ENCODE data around the gene DCAF11. TPM values are rescaled to one million over a fixed set of nuclear protein-coding genes. Genes with fewer than 3 reads are reported as not detected.

DCAF11 gene
- total and polyA plus RNA-seq, 2 of the 13 experiments (the other 11 are each of a cell fraction or from before 2014, with no cell fraction given) = 150 to 257 TPM

DNA sequence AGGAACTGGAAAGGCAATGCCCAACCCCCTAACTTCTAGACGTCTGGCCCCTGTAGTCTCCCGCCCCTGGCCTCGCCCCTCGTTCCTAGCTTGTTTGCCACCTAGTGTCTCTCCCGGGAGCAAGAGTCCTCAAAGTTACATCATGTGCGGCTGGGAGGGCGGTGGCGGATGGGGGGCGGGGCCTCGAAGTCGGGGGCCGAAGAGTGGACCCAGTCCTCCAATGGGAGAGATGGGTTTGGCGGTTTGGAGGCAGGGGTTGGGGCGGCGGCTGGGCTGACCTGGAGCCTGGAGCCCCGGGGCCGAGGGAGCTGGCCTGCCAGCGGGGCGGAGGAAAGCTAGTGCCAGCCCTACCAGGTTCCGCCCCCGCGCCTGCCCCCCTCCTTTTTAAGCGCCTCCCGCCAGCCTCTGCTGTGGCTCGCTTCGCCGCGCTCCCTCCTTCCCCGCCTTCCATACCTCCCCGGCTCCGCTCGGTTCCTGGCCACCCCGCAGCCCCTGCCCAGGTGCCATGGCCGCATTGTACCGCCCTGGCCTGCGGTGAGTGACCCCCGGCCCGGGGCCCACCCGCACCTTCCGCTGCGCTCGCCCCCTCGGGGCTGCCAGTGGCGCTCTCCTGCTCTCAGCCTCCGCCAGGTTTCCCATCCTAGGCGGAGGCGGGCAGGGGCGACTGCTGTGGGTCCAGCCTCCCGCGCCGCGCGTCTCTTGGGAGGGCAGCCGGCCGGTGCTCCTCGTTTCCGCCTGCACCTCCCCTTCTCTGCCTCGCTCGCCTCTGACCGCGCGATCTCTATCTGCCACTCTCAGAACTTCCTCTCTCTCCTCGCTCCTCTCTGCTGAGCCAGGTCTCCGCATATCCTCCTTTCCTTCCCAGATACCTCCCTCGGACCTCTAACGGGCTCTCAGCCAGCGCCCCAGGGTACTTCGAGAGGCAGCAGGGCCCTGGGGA is 20.4 kb upstream of the DCAF11 start, which contains the start of gene PCK2 (continued):
- TF ChIP-seq KMT2B (CRISPR knock-in tag; IDR thresholded peaks at IDR 0.05) = peak; percentile 84
- TF ChIP-seq, protein P1, sequence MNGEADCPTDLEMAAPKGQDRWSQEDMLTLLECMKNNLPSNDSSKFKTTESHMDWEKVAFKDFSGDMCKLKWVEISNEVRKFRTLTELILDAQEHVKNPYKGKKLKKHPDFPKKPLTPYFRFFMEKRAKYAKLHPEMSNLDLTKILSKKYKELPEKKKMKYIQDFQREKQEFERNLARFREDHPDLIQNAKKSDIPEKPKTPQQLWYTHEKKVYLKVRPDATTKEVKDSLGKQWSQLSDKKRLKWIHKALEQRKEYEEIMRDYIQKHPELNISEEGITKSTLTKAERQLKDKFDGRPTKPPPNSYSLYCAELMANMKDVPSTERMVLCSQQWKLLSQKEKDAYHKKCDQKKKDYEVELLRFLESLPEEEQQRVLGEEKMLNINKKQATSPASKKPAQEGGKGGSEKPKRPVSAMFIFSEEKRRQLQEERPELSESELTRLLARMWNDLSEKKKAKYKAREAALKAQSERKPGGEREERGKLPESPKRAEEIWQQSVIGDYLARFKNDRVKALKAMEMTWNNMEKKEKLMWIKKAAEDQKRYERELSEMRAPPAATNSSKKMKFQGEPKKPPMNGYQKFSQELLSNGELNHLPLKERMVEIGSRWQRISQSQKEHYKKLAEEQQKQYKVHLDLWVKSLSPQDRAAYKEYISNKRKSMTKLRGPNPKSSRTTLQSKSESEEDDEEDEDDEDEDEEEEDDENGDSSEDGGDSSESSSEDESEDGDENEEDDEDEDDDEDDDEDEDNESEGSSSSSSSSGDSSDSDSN (CRISPR knock-in tag; IDR thresholded peaks at IDR 0.05) = peak; percentile 97
- no peak for TF ChIP-seq ZNF460 (CRISPR knock-in tag; IDR thresholded peaks at IDR 0.05; ENCODE audit: borderline replicate concordance)
- TF ChIP-seq, protein P2, sequence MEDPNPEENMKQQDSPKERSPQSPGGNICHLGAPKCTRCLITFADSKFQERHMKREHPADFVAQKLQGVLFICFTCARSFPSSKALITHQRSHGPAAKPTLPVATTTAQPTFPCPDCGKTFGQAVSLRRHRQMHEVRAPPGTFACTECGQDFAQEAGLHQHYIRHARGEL (CRISPR knock-in tag; IDR thresholded peaks at IDR 0.05) = peak; percentile 98
- no peak for TF ChIP-seq ZNF333 (CRISPR knock-in tag; IDR thresholded peaks at IDR 0.05; ENCODE audit: borderline replicate concordance)
- peak; percentile 82 for TF ChIP-seq FOXK1 (CRISPR knock-in tag; IDR thresholded peaks at IDR 0.05; ENCODE audit: borderline replicate concordance, low read depth)
- TF ChIP-seq SMC3 (IDR thresholded peaks at IDR 0.05; ENCODE audit: low read length) = no peak
- TF ChIP-seq, protein P3, sequence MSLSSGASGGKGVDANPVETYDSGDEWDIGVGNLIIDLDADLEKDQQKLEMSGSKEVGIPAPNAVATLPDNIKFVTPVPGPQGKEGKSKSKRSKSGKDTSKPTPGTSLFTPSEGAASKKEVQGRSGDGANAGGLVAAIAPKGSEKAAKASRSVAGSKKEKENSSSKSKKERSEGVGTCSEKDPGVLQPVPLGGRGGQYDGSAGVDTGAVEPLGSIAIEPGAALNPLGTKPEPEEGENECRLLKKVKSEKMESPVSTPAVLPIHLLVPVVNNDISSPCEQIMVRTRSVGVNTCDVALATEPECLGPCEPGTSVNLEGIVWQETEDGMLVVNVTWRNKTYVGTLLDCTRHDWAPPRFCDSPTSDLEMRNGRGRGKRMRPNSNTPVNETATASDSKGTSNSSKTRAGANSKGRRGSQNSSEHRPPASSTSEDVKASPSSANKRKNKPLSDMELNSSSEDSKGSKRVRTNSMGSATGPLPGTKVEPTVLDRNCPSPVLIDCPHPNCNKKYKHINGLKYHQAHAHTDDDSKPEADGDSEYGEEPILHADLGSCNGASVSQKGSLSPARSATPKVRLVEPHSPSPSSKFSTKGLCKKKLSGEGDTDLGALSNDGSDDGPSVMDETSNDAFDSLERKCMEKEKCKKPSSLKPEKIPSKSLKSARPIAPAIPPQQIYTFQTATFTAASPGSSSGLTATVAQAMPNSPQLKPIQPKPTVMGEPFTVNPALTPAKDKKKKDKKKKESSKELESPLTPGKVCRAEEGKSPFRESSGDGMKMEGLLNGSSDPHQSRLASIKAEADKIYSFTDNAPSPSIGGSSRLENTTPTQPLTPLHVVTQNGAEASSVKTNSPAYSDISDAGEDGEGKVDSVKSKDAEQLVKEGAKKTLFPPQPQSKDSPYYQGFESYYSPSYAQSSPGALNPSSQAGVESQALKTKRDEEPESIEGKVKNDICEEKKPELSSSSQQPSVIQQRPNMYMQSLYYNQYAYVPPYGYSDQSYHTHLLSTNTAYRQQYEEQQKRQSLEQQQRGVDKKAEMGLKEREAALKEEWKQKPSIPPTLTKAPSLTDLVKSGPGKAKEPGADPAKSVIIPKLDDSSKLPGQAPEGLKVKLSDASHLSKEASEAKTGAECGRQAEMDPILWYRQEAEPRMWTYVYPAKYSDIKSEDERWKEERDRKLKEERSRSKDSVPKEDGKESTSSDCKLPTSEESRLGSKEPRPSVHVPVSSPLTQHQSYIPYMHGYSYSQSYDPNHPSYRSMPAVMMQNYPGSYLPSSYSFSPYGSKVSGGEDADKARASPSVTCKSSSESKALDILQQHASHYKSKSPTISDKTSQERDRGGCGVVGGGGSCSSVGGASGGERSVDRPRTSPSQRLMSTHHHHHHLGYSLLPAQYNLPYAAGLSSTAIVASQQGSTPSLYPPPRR (CRISPR knock-in tag; IDR thresholded peaks at IDR 0.05; ENCODE audit: borderline replicate concordance) = peak; percentile 16; the same call in 1 of the 2 replicates
- peak; percentile 85; the same call in 1 of the 2 replicates for TF ChIP-seq SOX13 (IDR thresholded peaks at IDR 0.05)
- peak in 1 of 2 experiments; percentile 62; a peak in 2 of 4 replicates for TF ChIP-seq SOX13 (CRISPR knock-in tag; conservative IDR thresholded peaks at IDR 0.05 in 1 of 2, IDR thresholded peaks at IDR 0.05 in 1 of 2)
- TF ChIP-seq ZNF7 (CRISPR knock-in tag; IDR thresholded peaks at IDR 0.05) = 0 out of 2 replicates have a peak, but pooled peaks have one; percentile 54
- peak; percentile 99 for TF ChIP-seq BRD4 (CRISPR knock-in tag; IDR thresholded peaks at IDR 0.05)
- peak; percentile 93; the same call in 1 of the 2 replicates for TF ChIP-seq ZFP62 (CRISPR knock-in tag; IDR thresholded peaks at IDR 0.05)
- TF ChIP-seq, protein P4, sequence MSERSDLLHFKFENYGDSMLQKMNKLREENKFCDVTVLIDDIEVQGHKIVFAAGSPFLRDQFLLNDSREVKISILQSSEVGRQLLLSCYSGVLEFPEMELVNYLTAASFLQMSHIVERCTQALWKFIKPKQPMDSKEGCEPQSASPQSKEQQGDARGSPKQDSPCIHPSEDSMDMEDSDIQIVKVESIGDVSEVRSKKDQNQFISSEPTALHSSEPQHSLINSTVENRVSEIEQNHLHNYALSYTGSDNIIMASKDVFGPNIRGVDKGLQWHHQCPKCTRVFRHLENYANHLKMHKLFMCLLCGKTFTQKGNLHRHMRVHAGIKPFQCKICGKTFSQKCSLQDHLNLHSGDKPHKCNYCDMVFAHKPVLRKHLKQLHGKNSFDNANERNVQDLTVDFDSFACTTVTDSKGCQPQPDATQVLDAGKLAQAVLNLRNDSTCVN (CRISPR knock-in tag; IDR thresholded peaks at IDR 0.05; ENCODE audit: borderline replicate concordance) = peak; percentile 88
- TF ChIP-seq, protein P5, sequence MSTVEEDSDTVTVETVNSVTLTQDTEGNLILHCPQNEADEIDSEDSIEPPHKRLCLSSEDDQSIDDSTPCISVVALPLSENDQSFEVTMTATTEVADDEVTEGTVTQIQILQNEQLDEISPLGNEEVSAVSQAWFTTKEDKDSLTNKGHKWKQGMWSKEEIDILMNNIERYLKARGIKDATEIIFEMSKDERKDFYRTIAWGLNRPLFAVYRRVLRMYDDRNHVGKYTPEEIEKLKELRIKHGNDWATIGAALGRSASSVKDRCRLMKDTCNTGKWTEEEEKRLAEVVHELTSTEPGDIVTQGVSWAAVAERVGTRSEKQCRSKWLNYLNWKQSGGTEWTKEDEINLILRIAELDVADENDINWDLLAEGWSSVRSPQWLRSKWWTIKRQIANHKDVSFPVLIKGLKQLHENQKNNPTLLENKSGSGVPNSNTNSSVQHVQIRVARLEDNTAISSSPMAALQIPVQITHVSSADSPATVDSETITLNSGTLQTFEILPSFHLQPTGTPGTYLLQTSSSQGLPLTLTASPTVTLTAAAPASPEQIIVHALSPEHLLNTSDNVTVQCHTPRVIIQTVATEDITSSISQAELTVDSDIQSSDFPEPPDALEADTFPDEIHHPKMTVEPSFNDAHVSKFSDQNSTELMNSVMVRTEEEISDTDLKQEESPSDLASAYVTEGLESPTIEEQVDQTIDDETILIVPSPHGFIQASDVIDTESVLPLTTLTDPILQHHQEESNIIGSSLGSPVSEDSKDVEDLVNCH (CRISPR knock-in tag; IDR thresholded peaks at IDR 0.05) = no peak; the same call in 1 of the 2 replicates
- TF ChIP-seq ZBTB1 (CRISPR knock-in tag; IDR thresholded peaks at IDR 0.05; ENCODE audit: borderline replicate concordance) = no peak
